CD8-positive, alpha-beta memory T cell (primary cell): ENCODE data around the gene GSTM3. TPM values are rescaled to one million over a fixed set of nuclear protein-coding genes. Genes with fewer than 3 reads are reported as not detected.
"Not testable (repeated sequence)": the region's sequence is repeated elsewhere in the genome, so short reads cannot be mapped to it uniquely, and the experiment has no call there.

Experiments used
- CTCF ChIA-PET: fragments of 350-600 bp; sonication (Branson Sonifier 250); formaldehyde crosslinking; loops from one replicate; lab custom pipeline; 2021; ENCODE audit warnings: antibody characterized with exemption; lab: Charles Lee
- POLR2A ChIA-PET: fragments of 350-600 bp; sonication (Branson Sonifier 250); formaldehyde crosslinking; loops from one replicate; lab custom pipeline; 2021; ENCODE audit warnings: antibody characterized with exemption; lab: Charles Lee
- DNase-seq, 5 donors: peaks; one replicate each; pipeline versions ENCODE4 v3.0.0 to v3.0.0-alpha.2; 2020 to 2022; ENCODE audit warnings: mixed read lengths in 1 of 5
- H3K27ac ChIP-seq: one replicate; pipeline ENCODE4 v1.7.0; 2013; ENCODE audit warnings: low read depth, mild to moderate bottlenecking, low read length, moderate library complexity
- H3K27me3 ChIP-seq: 2 replicates; pipeline ENCODE4 v1.7.0; 2013; ENCODE audit warnings: low read length, mild to moderate bottlenecking; ENCODE audit not compliant: insufficient read depth, poor library complexity, severe bottlenecking
- H3K36me3 ChIP-seq: 2 replicates; pipeline ENCODE4 v1.7.0; 2013; ENCODE audit warnings: mild to moderate bottlenecking, low read length, moderate library complexity; ENCODE audit not compliant: insufficient read depth
- H3K4me1 ChIP-seq: 2 replicates; pipeline ENCODE4 v1.7.0; 2013; ENCODE audit warnings: mild to moderate bottlenecking, low read length, moderate library complexity; ENCODE audit not compliant: insufficient read depth
- H3K4me3 ChIP-seq: 2 replicates; pipeline ENCODE4 v1.7.0; 2013; ENCODE audit warnings: mild to moderate bottlenecking, low read length
- H3K9me3 ChIP-seq: 2 replicates; pipeline ENCODE4 v1.7.0; 2013; ENCODE audit warnings: mild to moderate bottlenecking, low read length
- H3K27ac Mint-ChIP-seq, 8 donors: one replicate each; pipeline ENCODE4 v1.8.0; 2020 to 2021; ENCODE audit warnings: mixed read lengths in 8 of 8, mild to moderate bottlenecking in 6 of 8, inconsistent platforms in 3 of 8, moderate library complexity in 3 of 8
- H3K27me3 Mint-ChIP-seq, 2 donors: one replicate each; pipeline ENCODE4 v1.8.0; 2020 to 2021; ENCODE audit warnings: mixed read lengths in 2 of 2, mild to moderate bottlenecking in 1 of 2, moderate library complexity in 1 of 2
- H3K36me3 Mint-ChIP-seq, 3 donors: one replicate each; pipeline ENCODE4 v1.8.0; 2020 to 2021; ENCODE audit warnings: mixed read lengths in 3 of 3, inconsistent platforms in 1 of 3, mild to moderate bottlenecking in 1 of 3
- H3K4me1 Mint-ChIP-seq, 3 donors: one replicate each; pipeline ENCODE4 v1.8.0; 2020 to 2021; ENCODE audit warnings: mixed read lengths in 3 of 3, inconsistent platforms in 1 of 3, mild to moderate bottlenecking in 1 of 3
- H3K4me3 Mint-ChIP-seq, 7 donors: one replicate each; pipeline ENCODE4 v1.8.0; 2020 to 2021; ENCODE audit warnings: mixed read lengths in 7 of 7, mild to moderate bottlenecking in 6 of 7, moderate library complexity in 4 of 7, inconsistent platforms in 2 of 7
- H3K9me3 Mint-ChIP-seq, 5 donors: one replicate each; pipeline ENCODE4 v1.8.0; 2020 to 2022; ENCODE audit warnings: mixed read lengths in 5 of 5, mild to moderate bottlenecking in 3 of 5, moderate library complexity in 2 of 5, inconsistent platforms in 1 of 5
- polyA plus RNA-seq: library from polyadenylated mRNA; unstranded; fragments of 300-500 nt; fragmentation: Illumina TruSeq; gene quantifications from one replicate; pipeline ENCODE4 v1.2.3, GENCODE V29; 2021
- total RNA-seq, 2 experiments: library from RNA; stranded (reverse); gene quantifications; one replicate each; pipeline ENCODE4 v1.2.3, GENCODE V29; 2021

Gene GSTM3
- total and polyA plus RNA-seq, 3 experiments from 2014 or later: 7.2 to 23.1 (median 7.5) TPM

- no peaks in the 10 kb centered on the region for H3K4me1 Mint-ChIP-seq
- CTCF ChIA-PET: interaction anchor here (1.5 to 1.6 kb wide), 2 partner anchors 27 to 235 kb away, joined by 4 read pairs; partner anchors contain the start of gene AHCYL1
- Histone ChIP-seq H3K4me3 (no peak overlapping the region), H3K27me3 (no peaks in the 10 kb centered on the region), H3K9me3 (no peaks in the 10 kb centered on the region), H3K27ac (no peak overlapping the region), H3K36me3 (no peaks in the 10 kb centered on the region), H3K4me1 (no peaks in the 10 kb centered on the region)
- peak in 1 of 5 donors; percentile 9 for DNase-seq
- peaks cover 28 to 33% of the 10 kb centered on the region in 2 donors for H3K27me3 Mint-ChIP-seq
- H3K36me3 Mint-ChIP-seq: no peaks in the 10 kb centered on the region
- POLR2A ChIA-PET: no interaction called here
- H3K4me3 Mint-ChIP-seq: no peak overlapping the region
- H3K9me3 Mint-ChIP-seq: no peaks in the 10 kb centered on the region
- H3K27ac Mint-ChIP-seq: no peak overlapping the region
These were observed 8.4 kb upstream of the GSTM3 start for GRCh38 chr1:109749221-109749620.

GRCh38 chr1:109748311-109748710 is 7.5 kb upstream of the GSTM3 start:
- H3K27ac Mint-ChIP-seq, H3K36me3 Mint-ChIP-seq, H3K4me3 Mint-ChIP-seq, H3K4me1 ChIP-seq, H3K4me1 Mint-ChIP-seq, H3K9me3 ChIP-seq, H3K4me3 ChIP-seq, H3K27me3 ChIP-seq, H3K9me3 Mint-ChIP-seq, CTCF ChIA-PET, H3K36me3 ChIP-seq, H3K27ac ChIP-seq, POLR2A ChIA-PET: not testable (repeated sequence)
- peaks cover 28 to 33% of the 10 kb centered on the region in 2 donors for H3K27me3 Mint-ChIP-seq
- DNase-seq: peak in 1 of 5 donors; percentile 21

GRCh38 chr1:109739738-109740614 is 862 bp downstream of the GSTM3 start:
- Mint-ChIP-seq H3K9me3 (no peaks in the 10 kb centered on the region), H3K27me3 (peaks cover 4 to 26% of the 10 kb centered on the region in 2 donors), H3K27ac (peak overlapping the region in 7 of 8 donors; percentile 38 to 92 (median 76)), H3K4me1 (peaks cover 10 to 18% (median 14%) of the 10 kb centered on the region in 3 donors), H3K36me3 (peaks cover 0 to 6% (median 4%) of the 10 kb centered on the region in 3 donors), H3K4me3 (peak overlapping the region; percentile 76 to 96 (median 88))
- no peaks in the 10 kb centered on the region for H3K27me3 ChIP-seq
- ChIA-PET POLR2A (no interaction called here), CTCF (interaction anchor here (1.1 to 2.1 kb wide), 3 partner anchors 100 to 249 kb away, joined by 3 to 8 read pairs (median 3); partner anchors contain the start of gene AHCYL1)
- H3K27ac ChIP-seq: peak overlapping the region; percentile 43
- H3K9me3 ChIP-seq: no peaks in the 10 kb centered on the region
- no peaks in the 10 kb centered on the region for H3K36me3 ChIP-seq
- peaks cover 9% of the 10 kb centered on the region for H3K4me1 ChIP-seq
- peak; percentile 71 to 87 (median 79) for DNase-seq
- peak overlapping the region; percentile 57 for H3K4me3 ChIP-seq

GRCh38 chr1:109733236-109733870 is 7.5 kb downstream of the GSTM3 start:
- Histone ChIP-seq H3K4me3 (no peak overlapping the region), H3K36me3 (no peaks in the 10 kb centered on the region), H3K4me1 (no peaks in the 10 kb centered on the region), H3K27me3 (no peaks in the 10 kb centered on the region), H3K27ac (no peak overlapping the region), H3K9me3 (no peaks in the 10 kb centered on the region)
- DNase-seq: no peak
- peaks cover 0 to 6% (median 4%) of the 10 kb centered on the region in 3 donors for H3K36me3 Mint-ChIP-seq
- peaks cover 7 to 32% of the 10 kb centered on the region in 2 donors for H3K27me3 Mint-ChIP-seq
- no peak overlapping the region for H3K4me3 Mint-ChIP-seq
- POLR2A ChIA-PET: no interaction called here
- H3K27ac Mint-ChIP-seq: no peak overlapping the region
- no peaks in the 10 kb centered on the region for H3K4me1 Mint-ChIP-seq
- H3K9me3 Mint-ChIP-seq: no peaks in the 10 kb centered on the region
- CTCF ChIA-PET: no interaction called here

GRCh38 chr1:109732390-109732881 is 8.4 kb downstream of the GSTM3 start:
- no peak overlapping the region for H3K27ac Mint-ChIP-seq

GRCh38 chr1:109730666-109731065 is 10.2 kb downstream of the GSTM3 start:
- H3K36me3 ChIP-seq: no peaks in the 10 kb centered on the region
- H3K4me3 ChIP-seq: no peak overlapping the region
- Mint-ChIP-seq H3K27me3 (peaks cover 6 to 23% of the 10 kb centered on the region in 2 donors), H3K9me3 (no peaks in the 10 kb centered on the region), H3K4me1 (no peaks in the 10 kb centered on the region), H3K27ac (peak overlapping the region in 1 of 8 donors; percentile 48), H3K4me3 (no peak overlapping the region), H3K36me3 (peaks cover 0 to 5% (median 0%) of the 10 kb centered on the region in 3 donors)
- no peaks in the 10 kb centered on the region for H3K9me3 ChIP-seq
- CTCF ChIA-PET: no interaction called here
- H3K27me3 ChIP-seq: no peaks in the 10 kb centered on the region
- POLR2A ChIA-PET: no interaction called here
- H3K27ac ChIP-seq: no peak overlapping the region
- no peaks in the 10 kb centered on the region for H3K4me1 ChIP-seq
- no peak for DNase-seq

More at GRCh38 chr1:109732390-109732881, 8.4 kb downstream of the GSTM3 start:
- DNase-seq: no peak
- Histone ChIP-seq H3K36me3 (no peaks in the 10 kb centered on the region), H3K27me3 (no peaks in the 10 kb centered on the region), H3K27ac (no peak overlapping the region), H3K9me3 (no peaks in the 10 kb centered on the region), H3K4me3 (no peak overlapping the region), H3K4me1 (no peaks in the 10 kb centered on the region)
- POLR2A ChIA-PET: no interaction called here
- Mint-ChIP-seq H3K9me3 (no peaks in the 10 kb centered on the region), H3K27me3 (peaks cover 6 to 24% of the 10 kb centered on the region in 2 donors), H3K4me3 (no peak overlapping the region), H3K4me1 (no peaks in the 10 kb centered on the region), H3K36me3 (peaks cover 0 to 4% (median 2%) of the 10 kb centered on the region in 3 donors)
- CTCF ChIA-PET: no interaction called here

GRCh38 chr1:109728870-109729269 is 12.0 kb downstream of the GSTM3 start:
- no peaks in the 10 kb centered on the region for H3K9me3 Mint-ChIP-seq
- DNase-seq: no peak
- ChIA-PET POLR2A (no interaction called here), CTCF (no interaction called here)
- peaks cover 0 to 3% (median 0%) of the 10 kb centered on the region in 3 donors for H3K36me3 Mint-ChIP-seq
- no peak overlapping the region for H3K27ac Mint-ChIP-seq
- no peaks in the 10 kb centered on the region for H3K27me3 ChIP-seq
- H3K36me3 ChIP-seq: no peaks in the 10 kb centered on the region
- no peaks in the 10 kb centered on the region for H3K9me3 ChIP-seq
- H3K4me1 ChIP-seq: no peaks in the 10 kb centered on the region
- H3K27ac ChIP-seq: no peak overlapping the region
- H3K4me3 ChIP-seq: no peak overlapping the region
- H3K4me1 Mint-ChIP-seq: no peaks in the 10 kb centered on the region
- peaks cover 6 to 23% of the 10 kb centered on the region in 2 donors for H3K27me3 Mint-ChIP-seq
- H3K4me3 Mint-ChIP-seq: no peak overlapping the region
